ENCODE measurements around the gene CDH16.
"Not testable (repeated sequence)": the region's sequence is repeated elsewhere in the genome, so short reads cannot be mapped to it uniquely, and the experiment has no call there.

Gene CDH16

DNA sequence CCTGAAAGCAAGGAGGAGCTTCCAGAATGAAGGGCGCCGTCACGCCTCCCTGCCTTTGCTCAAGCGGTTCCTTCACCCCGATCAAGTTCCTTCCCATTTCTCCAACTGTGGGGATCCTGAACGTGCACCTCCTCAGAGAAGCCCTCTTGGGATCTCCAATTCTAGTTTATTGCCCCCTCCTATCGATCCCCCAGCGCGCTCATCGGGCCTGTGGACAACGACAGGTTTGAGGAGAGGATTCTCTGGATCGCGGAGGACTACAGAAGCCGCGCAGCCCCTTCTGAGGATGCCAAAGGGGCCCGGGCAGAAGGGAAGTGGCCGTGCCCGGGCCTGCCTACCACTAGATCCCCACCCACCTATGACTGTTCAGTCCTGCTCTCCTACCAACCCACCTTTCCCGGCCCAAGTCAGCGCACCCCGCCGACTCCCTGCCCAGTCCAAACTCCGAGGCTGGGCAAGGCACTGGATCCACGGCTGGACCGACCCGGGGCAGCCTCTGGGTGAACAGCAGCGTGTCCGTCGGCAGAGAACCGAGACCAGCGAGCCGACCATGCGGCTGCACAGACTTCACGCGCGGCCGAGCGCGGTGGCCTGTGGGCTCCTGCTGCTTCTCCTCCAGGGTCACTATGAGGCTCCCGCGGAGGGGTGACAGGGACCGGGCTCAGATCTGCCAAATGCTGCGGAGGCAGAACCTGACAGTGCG, 29.6 kb upstream of the CDH16 start:
- no peak overlapping the region for H3K4me3 ChIP-seq (ENCODE audit: low read depth, low read length)
- no peak for DNase-seq
- TF ChIP-seq, protein P1, sequence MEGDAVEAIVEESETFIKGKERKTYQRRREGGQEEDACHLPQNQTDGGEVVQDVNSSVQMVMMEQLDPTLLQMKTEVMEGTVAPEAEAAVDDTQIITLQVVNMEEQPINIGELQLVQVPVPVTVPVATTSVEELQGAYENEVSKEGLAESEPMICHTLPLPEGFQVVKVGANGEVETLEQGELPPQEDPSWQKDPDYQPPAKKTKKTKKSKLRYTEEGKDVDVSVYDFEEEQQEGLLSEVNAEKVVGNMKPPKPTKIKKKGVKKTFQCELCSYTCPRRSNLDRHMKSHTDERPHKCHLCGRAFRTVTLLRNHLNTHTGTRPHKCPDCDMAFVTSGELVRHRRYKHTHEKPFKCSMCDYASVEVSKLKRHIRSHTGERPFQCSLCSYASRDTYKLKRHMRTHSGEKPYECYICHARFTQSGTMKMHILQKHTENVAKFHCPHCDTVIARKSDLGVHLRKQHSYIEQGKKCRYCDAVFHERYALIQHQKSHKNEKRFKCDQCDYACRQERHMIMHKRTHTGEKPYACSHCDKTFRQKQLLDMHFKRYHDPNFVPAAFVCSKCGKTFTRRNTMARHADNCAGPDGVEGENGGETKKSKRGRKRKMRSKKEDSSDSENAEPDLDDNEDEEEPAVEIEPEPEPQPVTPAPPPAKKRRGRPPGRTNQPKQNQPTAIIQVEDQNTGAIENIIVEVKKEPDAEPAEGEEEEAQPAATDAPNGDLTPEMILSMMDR (IDR thresholded peaks at IDR 0.05; ENCODE audit: low read depth, low read length), result no peak
- no peaks in the 10 kb centered on the region for H3K27me3 ChIP-seq (ENCODE audit: insufficient read depth, low read depth, severe bottlenecking)
- peaks cover 2% of the 10 kb centered on the region for H3K36me3 ChIP-seq
- H3K9me3 ChIP-seq (ENCODE audit: severe bottlenecking), result peaks cover 7% of the 10 kb centered on the region
- H3K27ac ChIP-seq, result no peak overlapping the region

- Histone ChIP-seq H3K27me3 (ENCODE audit: insufficient read depth, low read depth, severe bottlenecking) (no peaks in the 10 kb centered on the region), H3K4me3 (ENCODE audit: low read depth, low read length) (no peak overlapping the region), H3K27ac (peak overlapping the region; percentile 24; the same call in 1 of the 2 replicates), H3K36me3 (peaks cover 10% of the 10 kb centered on the region), H3K9me3 (ENCODE audit: severe bottlenecking) (peaks cover 7% of the 10 kb centered on the region)
- DNase-seq, result peak; percentile 81
- TF ChIP-seq, protein P1 (IDR thresholded peaks at IDR 0.05; ENCODE audit: low read depth, low read length), result peak; percentile 67
Observed at GRCh38 chr16:66947302-66948065, 28.8 kb upstream of the CDH16 start.

GRCh38 chr16:66946974-66947301, 28.3 kb upstream of the CDH16 start:
- H3K4me3 ChIP-seq (ENCODE audit: low read depth, low read length), result no peak overlapping the region
- DNase-seq, result no peak
- H3K36me3 ChIP-seq, result peaks cover 16% of the 10 kb centered on the region

GRCh38 chr16:66946541-66946940, 27.9 kb upstream of the CDH16 start:
- H3K36me3 ChIP-seq, result peaks cover 20% of the 10 kb centered on the region
- TF ChIP-seq, protein P1 (IDR thresholded peaks at IDR 0.05; ENCODE audit: low read depth, low read length), result no peak
- DNase-seq, result no peak
- H3K27ac ChIP-seq, result no peak overlapping the region
- H3K27me3 ChIP-seq (ENCODE audit: insufficient read depth, low read depth, severe bottlenecking), result no peaks in the 10 kb centered on the region
- peaks cover 2% of the 10 kb centered on the region for H3K9me3 ChIP-seq (ENCODE audit: severe bottlenecking)
- H3K4me3 ChIP-seq (ENCODE audit: low read depth, low read length), result no peak overlapping the region

More at GRCh38 chr16:66946974-66947301, 28.3 kb upstream of the CDH16 start:
- H3K27ac ChIP-seq, result peak overlapping the region; percentile 24; the same call in 1 of the 2 replicates
- TF ChIP-seq, protein P1 (IDR thresholded peaks at IDR 0.05; ENCODE audit: low read depth, low read length), result no peak
- peaks cover 6% of the 10 kb centered on the region for H3K9me3 ChIP-seq (ENCODE audit: severe bottlenecking)
- H3K27me3 ChIP-seq (ENCODE audit: insufficient read depth, low read depth, severe bottlenecking), result no peaks in the 10 kb centered on the region

- TF ChIP-seq, protein P1 (IDR thresholded peaks at IDR 0.05; ENCODE audit: low read depth, low read length), result no peak
- Histone ChIP-seq H3K27ac (no peak overlapping the region), H3K36me3 (peaks cover 26% of the 10 kb centered on the region), H3K4me3 (ENCODE audit: low read depth, low read length) (no peak overlapping the region), H3K27me3 (ENCODE audit: insufficient read depth, low read depth, severe bottlenecking) (no peaks in the 10 kb centered on the region), H3K9me3 (ENCODE audit: severe bottlenecking) (no peaks in the 10 kb centered on the region)
- DNase-seq, result no peak
Observed at GRCh38 chr16:66945939-66946338, 27.3 kb upstream of the CDH16 start.

DNA sequence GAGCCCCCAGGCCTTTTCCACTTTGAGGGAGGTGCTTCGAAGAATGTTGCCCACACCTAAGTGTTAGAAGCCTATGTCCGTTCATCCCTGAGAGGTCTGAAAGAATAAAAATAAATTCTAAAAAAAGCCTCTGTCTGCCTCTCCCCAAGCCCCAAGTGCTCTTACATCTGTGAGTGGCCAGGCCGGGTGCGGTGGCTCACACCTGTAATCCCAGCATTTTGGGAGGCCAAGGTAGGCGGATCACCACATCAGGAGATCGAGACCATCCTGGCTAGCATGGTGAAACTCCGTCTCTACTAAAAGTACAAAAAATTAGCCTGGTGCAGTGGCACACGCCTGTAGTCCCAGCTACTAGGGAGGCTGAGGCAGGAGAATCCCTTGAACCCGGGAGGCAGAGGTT, 26.3 kb upstream of the CDH16 start:
- H3K27me3 ChIP-seq (ENCODE audit: insufficient read depth, low read depth, severe bottlenecking); H3K27ac ChIP-seq; H3K9me3 ChIP-seq (ENCODE audit: severe bottlenecking); DNase-seq; H3K4me3 ChIP-seq (ENCODE audit: low read depth, low read length): not testable (repeated sequence)
- peaks cover 35% of the 10 kb centered on the region for H3K36me3 ChIP-seq

All from WERI-Rb-1 (cell line).